HPDE6-E6E7 (cell line): ENCODE results near the gene TTC34.

ENCODE experiments used
- DNase-seq: peaks from one replicate; pipeline ENCODE4 v3.0.0; 2011; ENCODE audit warnings: missing footprints; ENCODE audit errors: extremely low spot score

The TTC34 gene

DNA sequence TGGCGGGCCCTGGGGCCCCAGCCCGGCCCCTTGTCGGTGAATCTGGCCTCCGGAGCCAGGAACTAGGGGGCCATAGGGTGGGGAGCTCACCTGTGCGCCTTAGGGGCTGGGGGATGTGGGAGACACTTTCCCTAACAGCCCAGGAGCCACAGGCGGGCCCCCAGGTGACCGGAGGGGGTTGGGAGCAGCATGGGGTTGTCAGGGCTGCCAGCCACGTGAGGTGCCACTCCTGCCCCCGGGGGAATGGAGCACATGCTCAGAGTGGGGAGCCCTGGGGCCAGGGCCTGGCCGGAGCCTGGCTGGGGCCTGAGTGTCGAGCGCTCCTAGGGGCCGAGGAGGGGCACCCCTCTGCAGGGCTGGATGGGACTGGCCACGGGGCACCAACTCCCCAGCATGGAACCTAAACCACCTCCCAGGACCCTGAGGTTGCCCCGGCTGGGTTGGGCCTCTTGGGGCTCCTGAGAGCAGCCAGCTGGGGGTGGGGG is 195.1 kb downstream of the TTC34 start:
- DNase-seq: no peak

DNA sequence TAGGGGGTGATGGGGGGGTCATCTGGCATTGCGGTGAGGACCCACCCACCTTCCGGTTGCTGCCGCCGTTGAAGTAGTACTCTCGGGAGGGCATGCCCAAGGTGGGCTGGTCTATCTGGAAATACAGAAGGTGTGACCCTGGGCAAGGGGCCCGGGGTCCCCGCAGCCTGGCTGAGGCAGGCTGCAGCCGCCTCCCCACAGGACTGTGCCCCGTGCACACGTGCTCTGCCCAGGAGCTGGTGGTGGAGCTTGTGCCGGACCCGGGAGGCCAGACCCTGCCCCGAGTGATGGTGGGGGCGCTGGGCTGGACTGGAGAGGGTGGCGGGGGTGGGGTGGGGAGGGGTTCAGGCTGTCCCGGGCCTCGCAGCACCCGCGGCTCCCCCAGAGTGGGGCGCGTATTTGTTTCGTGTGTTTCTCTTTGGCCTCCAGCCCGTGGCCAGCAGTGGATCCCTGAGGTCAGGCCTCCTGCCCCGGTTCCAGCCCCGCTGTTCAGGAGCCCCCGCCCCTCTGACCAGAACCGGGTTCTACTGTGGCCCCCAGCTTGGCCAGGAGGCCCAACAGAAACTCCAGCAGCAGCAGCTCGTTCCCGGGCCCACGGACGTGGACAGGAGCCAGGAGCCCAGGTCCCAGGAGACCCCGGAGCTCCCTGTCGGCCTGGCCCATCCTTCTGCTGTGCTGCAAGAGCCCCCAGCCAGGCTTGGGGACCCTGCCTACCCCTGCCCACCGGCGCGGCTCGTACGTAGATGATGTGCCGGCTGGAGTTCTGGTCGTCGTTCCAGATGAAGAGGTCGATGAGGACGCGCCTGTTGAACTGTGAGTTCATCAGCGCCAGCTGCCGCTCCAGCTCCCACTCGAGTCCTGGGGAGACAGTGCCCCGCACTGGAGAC is 195.7 kb downstream of the TTC34 start:
- DNase-seq: no peak

GRCh38 chr1:2604844-2605508 is 196.5 kb downstream of the TTC34 start:
- no peak for DNase-seq

DNA sequence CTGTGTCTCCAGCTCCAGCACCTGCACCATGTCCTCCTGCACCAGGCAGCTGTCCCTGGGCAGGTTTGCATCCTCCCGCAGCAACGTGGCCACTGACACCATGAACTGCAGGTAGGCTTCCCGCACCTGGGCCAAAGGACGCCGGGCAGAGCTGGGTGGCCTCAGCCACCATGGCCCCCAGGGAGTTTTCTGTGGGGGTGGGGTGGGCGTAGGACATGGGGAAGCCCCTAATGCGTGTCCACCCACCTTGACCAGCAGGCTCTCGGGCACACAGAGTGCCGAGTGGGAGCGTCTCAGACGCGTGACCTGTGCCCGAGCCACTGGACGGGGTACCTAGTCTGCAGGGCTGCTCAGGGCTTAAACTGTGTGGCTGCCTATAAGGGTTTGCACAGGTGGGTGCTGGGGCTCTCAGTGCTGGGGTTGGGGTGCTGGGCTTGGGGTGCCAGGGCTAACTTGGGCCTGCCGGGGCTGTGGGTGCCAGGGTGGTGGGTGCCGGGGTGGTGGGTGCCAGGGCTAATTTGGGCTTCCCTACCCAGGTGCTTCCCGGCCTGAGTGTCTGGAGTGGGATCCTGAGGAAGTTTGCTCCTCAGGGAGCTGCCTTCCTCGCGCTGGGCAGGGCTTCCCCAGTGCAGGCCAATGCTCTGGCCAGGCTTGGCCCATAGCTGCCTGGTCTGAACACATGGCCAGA is 197.2 kb downstream of the TTC34 start:
- DNase-seq: no peak

DNA sequence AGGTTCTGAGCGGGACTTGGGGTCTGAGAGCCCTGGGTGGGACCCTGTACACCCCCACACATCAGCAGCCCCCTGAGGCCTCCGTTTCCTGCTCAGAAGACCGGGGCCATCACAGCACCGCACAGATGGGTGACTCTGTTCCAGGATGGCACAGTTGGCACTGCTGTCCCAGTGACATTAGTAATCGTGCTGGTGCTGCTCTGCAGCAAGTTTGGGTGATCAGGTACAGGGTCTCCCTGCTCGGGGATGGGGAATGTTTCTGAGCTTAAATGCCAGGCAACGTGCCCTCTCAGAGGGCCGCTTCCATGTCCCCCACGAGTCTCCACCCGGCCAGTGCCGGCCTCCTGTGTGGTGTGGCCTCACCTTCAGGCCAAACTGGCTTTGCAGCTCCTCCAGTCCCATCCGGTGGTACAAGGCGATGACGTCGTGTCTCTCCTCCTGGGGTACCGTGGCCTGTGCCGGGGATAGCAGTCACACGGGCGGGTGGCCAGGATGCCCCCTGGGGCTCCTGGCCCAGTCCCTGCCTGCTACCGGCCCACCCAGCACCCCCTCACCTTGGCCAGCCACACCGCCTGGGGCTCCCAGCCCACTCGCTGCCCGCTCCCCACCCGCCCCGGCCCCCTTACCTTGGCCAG is 197.9 kb downstream of the TTC34 start:
- DNase-seq: no peak

DNA sequence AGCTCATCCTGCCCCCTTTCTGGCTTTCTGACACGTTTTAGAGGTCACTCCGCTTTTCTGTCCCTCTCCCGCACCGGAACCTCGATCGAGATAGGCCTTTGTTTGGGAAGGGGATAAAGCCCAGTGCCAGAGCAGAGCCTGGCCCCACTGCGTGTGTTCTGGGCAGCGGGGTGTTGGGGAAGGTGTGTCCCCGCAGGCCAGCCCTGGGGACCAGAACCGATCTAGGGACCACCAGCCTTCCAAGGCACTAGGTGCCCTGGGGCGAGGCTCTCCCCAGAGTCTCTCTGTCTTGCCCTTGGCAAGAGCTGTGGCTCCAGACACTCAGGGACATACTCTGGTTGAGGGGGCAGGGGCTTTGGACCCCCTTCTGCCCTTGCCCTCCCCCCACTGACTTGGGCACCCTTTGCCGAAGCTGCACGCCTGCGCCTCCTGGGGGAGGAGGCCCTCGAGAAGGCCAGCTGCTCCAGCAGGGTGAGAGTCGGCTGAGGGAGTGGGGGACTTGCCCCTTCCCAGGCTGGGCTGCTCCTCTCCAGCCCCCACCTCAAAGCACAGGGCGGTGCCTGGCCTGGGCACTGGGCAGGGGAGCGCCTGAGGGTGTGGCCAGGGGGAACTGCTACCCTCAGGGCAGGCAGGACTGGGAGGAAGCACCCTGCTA is 198.5 kb downstream of the TTC34 start:
- no peak for DNase-seq

DNA sequence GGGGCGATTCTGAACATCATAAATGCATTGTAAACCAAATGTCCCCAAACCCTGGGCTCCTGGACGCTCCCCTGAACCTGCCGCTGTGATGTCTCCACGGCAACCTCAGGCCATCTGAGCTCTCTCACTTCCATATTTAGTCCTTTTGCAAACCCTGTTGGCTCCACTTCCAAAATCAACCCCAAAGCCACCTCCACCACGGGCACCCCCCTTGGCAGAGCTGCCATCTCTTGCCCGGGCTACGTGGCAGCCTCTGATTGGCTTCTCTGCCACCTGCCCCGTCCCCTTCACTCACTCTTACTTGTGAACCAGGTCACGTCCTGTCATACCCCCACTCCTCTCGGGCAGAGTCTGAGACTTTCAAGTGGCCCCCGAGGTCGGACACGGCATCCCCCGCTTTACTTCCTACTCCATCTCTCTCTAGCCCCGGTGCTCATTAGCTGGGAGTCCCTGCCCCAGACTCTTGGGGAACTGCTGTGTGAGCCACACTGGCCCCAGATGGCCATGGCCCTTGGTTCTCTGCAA is 199.1 kb downstream of the TTC34 start:
- DNase-seq: no peak

DNA sequence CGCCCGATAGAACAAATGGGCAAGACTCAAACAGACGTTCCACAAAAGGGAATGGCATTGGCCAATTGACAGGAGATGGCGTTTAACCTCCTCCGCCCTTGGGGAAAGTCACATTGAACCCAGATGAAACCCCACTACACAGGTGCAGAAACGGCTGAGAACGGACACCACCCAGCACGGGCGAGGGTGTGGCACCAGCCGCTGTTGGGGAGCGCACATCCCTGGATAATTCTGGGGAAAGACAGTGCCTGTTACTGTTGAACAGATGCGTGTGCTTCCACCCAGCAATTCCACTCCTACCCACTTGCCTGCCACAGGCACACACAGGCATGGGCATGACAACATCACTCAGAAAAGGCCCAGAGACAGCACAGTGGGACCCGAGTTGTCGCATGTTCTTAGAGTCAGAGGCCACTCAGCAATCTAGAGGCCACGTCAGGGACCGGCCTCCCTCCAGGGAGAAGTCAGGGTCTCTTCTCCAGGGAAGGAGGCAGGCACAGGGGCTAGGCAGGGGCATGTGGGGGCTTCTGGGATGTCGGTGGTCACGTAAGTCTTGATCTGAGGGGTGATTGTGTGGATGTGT is 199.7 kb downstream of the TTC34 start:
- DNase-seq: no peak

- DNase-seq: no peak
Observed at GRCh38 chr1:2598329-2598931, 203.1 kb downstream of the TTC34 start.

GRCh38 chr1:2597441-2598328 is 203.8 kb downstream of the TTC34 start:
- DNase-seq: no peak

- DNase-seq: no peak
Observed at GRCh38 chr1:2596530-2597333, 204.8 kb downstream of the TTC34 start.

- no peak for DNase-seq
Observed at GRCh38 chr1:2595812-2596529, 205.5 kb downstream of the TTC34 start.

GRCh38 chr1:2595261-2595811 is 206.2 kb downstream of the TTC34 start:
- no peak for DNase-seq

DNA sequence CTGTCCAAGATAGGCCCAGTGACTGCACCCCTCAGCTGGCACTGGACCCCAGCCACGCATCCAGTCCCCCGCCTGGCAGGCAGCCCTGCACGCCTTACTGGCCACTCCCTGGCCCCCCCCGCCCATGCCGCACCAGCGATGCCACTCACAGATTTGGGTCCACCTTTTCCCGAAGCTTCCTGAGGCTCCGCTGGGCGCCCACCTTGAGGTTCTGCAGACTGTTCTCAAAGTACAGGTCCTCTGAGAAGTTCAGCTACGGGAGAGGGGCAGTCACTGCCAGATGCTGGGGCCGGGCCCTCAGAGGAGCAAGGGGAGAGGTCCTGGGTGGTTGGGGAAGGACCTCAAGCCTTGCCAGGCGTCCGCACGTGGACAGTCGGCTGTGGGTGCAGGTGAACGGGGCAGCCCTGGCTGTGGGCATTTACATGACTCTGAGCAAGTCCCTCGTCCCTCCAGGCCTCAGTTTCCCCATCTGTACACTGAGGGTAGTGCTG is 206.8 kb downstream of the TTC34 start:
- DNase-seq: no peak

DNA sequence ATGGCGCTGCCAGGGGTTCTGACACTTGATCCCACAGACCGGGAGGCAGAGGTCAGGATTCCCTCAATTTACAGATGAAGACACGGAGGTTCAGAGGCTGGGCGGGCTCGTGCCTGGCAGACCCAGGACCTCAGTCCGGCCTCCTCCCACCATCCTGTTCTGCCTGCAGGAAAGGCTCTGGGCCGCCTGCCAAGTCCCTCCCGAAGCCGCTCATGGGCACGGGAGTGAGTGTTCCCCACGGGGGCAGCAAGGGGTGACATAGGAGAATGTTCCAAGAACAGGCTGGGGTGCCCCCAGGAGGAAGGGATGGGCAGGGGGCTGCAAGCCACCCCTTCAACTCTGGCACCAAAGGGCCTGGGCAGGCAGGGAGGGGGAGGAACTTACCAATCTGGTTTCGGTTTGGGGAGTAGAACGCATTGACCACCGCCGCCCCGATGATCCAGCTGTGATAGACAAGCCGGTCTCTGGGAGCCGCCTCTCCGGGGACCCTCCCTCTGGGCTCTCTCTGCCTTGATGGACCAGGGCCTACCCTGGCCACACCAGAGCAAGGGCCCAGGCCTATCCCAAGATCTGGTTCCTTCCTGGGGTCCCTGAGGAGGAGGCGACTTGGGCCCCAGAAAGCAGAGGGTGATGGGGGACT is 207.4 kb downstream of the TTC34 start:
- peak; percentile 23 for DNase-seq

- DNase-seq: no peak
Observed at GRCh38 chr1:2593251-2593878, 208.1 kb downstream of the TTC34 start.
